Diencephalon (tissue), 1 donor: ENCODE measurements around the gene DALRD3. TPM values are rescaled to one million over a fixed set of nuclear protein-coding genes. Genes with fewer than 3 reads are reported as not detected.

ENCODE experiments used
- small RNA-seq: library from RNA; depleted of rRNA; stranded (forward); fragments of <200 nt; gene quantifications from one replicate; pipeline ENCODE3, GENCODE V24; 2014
- total RNA-seq: library from RNA; depleted of rRNA; stranded (reverse); fragments of >200 nt; gene quantifications from one replicate; pipeline ENCODE4 v1.2.3, GENCODE V29; 2014

The DALRD3 gene
- total RNA-seq, result 41.5 TPM

GRCh38 chr3:49017971-49018706 is at the start of gene DALRD3:
TSS of gene DALRD3 (minus strand) at chr3:49018580. CDS start at chr3:49018564, 16 bp downstream.

GRCh38 chr3:49028673-49029562 is 10.5 kb upstream of the DALRD3 start, which contains the start of gene IMPDH2:
TSS of gene IMPDH2 (minus strand) at chr3:49029398. CDS start at chr3:49029350, 48 bp downstream.

GRCh38 chr3:49021813-49022687 is 3.7 kb upstream of the DALRD3 start, which contains the start of gene NDUFAF3:
TSS of gene NDUFAF3 (plus strand) at chr3:49022121. CDS start at chr3:49022145, 24 bp downstream.

GRCh38 chr3:49007068-49007770 is 11.2 kb downstream of the DALRD3 start, which contains the start of gene WDR6:
TSS of gene WDR6 (plus strand) at chr3:49007391. CDS start at chr3:49007432, 41 bp downstream.

GRCh38 chr3:48989796-48990635 is 28.4 kb downstream of the DALRD3 start, which contains the start of gene P4HTM:
TSS of gene P4HTM (plus strand) at chr3:48990241. CDS start at chr3:48990257, 16 bp downstream.

Small RNA genes lying within 50 kb of the gene (small RNA-seq; reads per million reads assigned to genes)
- gene MIR191 (5,033 reads per million, percentile 100 among the genes with 10 or more reads in this experiment), gene MIR425 (75.0 reads per million, percentile 97 among the genes with 10 or more reads in this experiment)

Other genes with a start within 250 kb of the DALRD3 start
- gene PRKAR2A, start 170.7 kb downstream of the DALRD3 start, total RNA-seq, result 38.8 TPM
- gene SLC25A20, start 119.7 kb downstream of the DALRD3 start, total RNA-seq, result 10.6 TPM
- gene ARIH2, start 99.7 kb downstream of the DALRD3 start, total RNA-seq, result 70.6 TPM
- 68.3 TPM for gene P4HTM, start 28.3 kb downstream of the DALRD3 start, total RNA-seq
- gene WDR6, start 11.2 kb downstream of the DALRD3 start, total RNA-seq, result 116 TPM
- gene NDUFAF3, start 3.5 kb upstream of the DALRD3 start, total RNA-seq, result 34.6 TPM
- gene IMPDH2, start 10.8 kb upstream of the DALRD3 start, total RNA-seq, result 146 TPM
- 99.4 TPM for gene QRICH1, start 75.5 kb upstream of the DALRD3 start, total RNA-seq
- gene QARS1, start 86.2 kb upstream of the DALRD3 start, total RNA-seq, result 168 TPM
- gene USP19, start 102.2 kb upstream of the DALRD3 start, total RNA-seq, result 41.1 TPM
- 78.2 TPM for gene LAMB2, start 114.5 kb upstream of the DALRD3 start, total RNA-seq
- 13.8 TPM for gene CCDC71, start 147.8 kb upstream of the DALRD3 start, total RNA-seq
- gene KLHDC8B, start 153.0 kb upstream of the DALRD3 start, total RNA-seq, result 22.1 TPM